ENCODE results near the gene PRR22. TPM values are rescaled to one million over a fixed set of nuclear protein-coding genes. Genes with fewer than 3 reads are reported as not detected.

The PRR22 gene
- total and polyA plus RNA-seq, 3 donors from 2014 or later: 24.0 to 54.9 (median 35.0) TPM

GRCh38 chr19:5814123-5814851 is 29.7 kb upstream of the PRR22 start:
- no peaks in the 10 kb centered on the region for H3K9me3 ChIP-seq
- DNase-seq: no peak
- H3K27ac ChIP-seq: no peak overlapping the region
- no peaks in the 10 kb centered on the region for H3K4me1 ChIP-seq
- WGBS, 2 donors: 72 to 73% methylated on average over 9 of the region's 9 CpGs
- TF ChIP-seq POLR2A (IDR thresholded peaks at IDR 0.05) (no peak), CTCF (IDR thresholded peaks at IDR 0.05) (no peak)
- intact Hi-C loops (cut with DNase I; ENCODE audit: low total_unique reads): no loop called here
- H3K36me3 ChIP-seq (ENCODE audit: low read depth, missing control alignments): no peaks in the 10 kb centered on the region
- no peaks in the 10 kb centered on the region for H3K27me3 ChIP-seq
- H3K4me3 ChIP-seq: no peak overlapping the region

GRCh38 chr19:5811117-5811516 is 26.6 kb upstream of the PRR22 start:
- no peaks in the 10 kb centered on the region for H3K27me3 ChIP-seq
- no peak for DNase-seq
- TF ChIP-seq POLR2A (IDR thresholded peaks at IDR 0.05) (no peak), CTCF (IDR thresholded peaks at IDR 0.05) (no peak)
- no peaks in the 10 kb centered on the region for H3K36me3 ChIP-seq (ENCODE audit: low read depth, missing control alignments)
- no peaks in the 10 kb centered on the region for H3K9me3 ChIP-seq
- 87 to 95% methylated on average over 4 of the region's 4 CpGs for WGBS, 2 donors
- no peak overlapping the region for H3K4me3 ChIP-seq
- intact Hi-C loops (cut with DNase I; ENCODE audit: low total_unique reads): no loop called here
- H3K4me1 ChIP-seq: no peaks in the 10 kb centered on the region
- H3K27ac ChIP-seq: no peak overlapping the region

GRCh38 chr19:5809469-5809868 is 24.9 kb upstream of the PRR22 start:
- no peak for TF ChIP-seq POLR2A (IDR thresholded peaks at IDR 0.05)
- TF ChIP-seq CTCF (IDR thresholded peaks at IDR 0.05): no peak
- no peaks in the 10 kb centered on the region for H3K36me3 ChIP-seq (ENCODE audit: low read depth, missing control alignments)
- DNase-seq: no peak
- no peaks in the 10 kb centered on the region for H3K4me1 ChIP-seq
- WGBS, 2 donors: 76 to 80% methylated on average over 10 of the region's 10 CpGs
- H3K9me3 ChIP-seq: no peaks in the 10 kb centered on the region
- H3K4me3 ChIP-seq: no peak overlapping the region
- no peak overlapping the region for H3K27ac ChIP-seq
- intact Hi-C loops (cut with DNase I; ENCODE audit: low total_unique reads): no loop called here
- H3K27me3 ChIP-seq: no peaks in the 10 kb centered on the region

GRCh38 chr19:5809053-5809452 is 24.5 kb upstream of the PRR22 start:
- Histone ChIP-seq H3K36me3 (ENCODE audit: low read depth, missing control alignments) (no peaks in the 10 kb centered on the region), H3K9me3 (no peaks in the 10 kb centered on the region), H3K27me3 (no peaks in the 10 kb centered on the region), H3K4me1 (no peaks in the 10 kb centered on the region), H3K27ac (no peak overlapping the region), H3K4me3 (no peak overlapping the region)
- intact Hi-C loops (cut with DNase I; ENCODE audit: low total_unique reads): no loop called here
- WGBS, 2 donors: 86 to 96% methylated on average over 9 of the region's 9 CpGs
- TF ChIP-seq POLR2A (IDR thresholded peaks at IDR 0.05) (no peak), CTCF (IDR thresholded peaks at IDR 0.05) (no peak)
- DNase-seq: no peak

Measured in testis (tissue), 3 donors.